Measurements from ENCODE around the gene HDAC4.

The HDAC4 gene

DNA sequence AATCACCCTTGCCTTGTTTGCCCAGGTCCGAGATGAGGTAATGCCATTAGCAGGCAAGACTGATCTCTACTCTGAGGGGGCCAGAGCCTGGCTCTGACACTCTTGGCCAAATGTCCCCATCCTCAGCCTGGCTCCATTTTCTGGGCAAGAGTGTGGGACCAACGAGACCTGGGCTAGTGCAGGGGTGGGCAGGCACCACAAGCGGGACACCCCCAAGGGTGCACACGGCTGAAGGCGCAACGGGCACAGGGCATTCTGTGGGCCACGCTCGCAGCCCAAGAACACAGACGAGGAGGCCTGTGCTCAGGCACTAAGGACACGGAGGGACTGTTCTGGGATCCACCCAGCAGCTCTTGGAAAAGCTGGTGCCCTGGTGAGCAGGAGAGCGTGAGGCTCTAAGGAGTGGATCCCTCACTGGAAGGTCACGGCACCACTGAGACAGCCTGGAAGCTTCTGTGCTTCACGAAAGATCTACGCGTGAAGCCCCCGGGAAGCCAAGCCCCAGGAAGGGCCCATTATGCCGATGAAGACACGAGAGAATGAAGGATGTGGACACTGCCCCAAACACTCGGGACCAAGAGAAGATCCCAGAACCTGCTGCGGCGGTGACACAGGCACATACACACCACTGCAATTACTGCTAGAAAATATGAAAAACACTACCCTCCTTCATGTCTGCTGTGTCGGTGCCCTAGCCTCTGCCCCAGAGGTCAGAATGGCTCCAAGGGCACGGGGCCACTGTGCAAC is 138.2 kb downstream of the HDAC4 start:
- DNase-seq = no peak

DNA sequence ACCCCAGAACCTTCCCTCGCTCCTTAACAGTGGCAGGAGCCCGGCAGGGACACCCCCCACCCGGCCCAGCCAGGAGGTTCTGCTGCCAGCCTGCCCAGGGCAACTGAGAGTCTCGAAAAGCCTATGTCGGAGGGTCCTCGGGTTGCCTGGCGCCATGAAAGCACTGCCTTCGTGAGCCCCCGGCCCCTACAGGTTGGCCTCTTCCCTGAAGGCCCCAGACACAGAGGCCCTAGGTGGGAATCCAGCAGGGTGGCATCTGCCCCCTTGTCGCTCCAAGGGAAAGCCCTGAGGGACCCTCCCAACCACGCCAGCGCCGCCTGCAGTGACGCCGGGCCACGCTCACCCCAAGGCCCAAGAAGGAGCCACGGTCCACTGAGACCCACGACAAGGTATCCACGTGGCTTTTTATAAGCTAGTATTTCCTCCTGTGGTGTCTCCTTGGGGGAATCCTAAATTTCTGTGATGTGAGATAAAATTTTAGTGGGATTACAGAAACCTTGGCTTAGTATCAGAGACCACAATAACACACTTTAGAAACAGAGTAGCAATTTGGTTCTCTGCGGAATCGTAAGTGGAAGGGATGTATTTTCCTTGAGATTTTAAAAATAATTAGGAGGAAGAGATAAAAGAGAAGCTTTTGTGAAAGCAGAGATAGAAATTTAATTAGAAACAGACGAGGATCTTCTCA is 138.9 kb downstream of the HDAC4 start:
- DNase-seq = no peak

DNA sequence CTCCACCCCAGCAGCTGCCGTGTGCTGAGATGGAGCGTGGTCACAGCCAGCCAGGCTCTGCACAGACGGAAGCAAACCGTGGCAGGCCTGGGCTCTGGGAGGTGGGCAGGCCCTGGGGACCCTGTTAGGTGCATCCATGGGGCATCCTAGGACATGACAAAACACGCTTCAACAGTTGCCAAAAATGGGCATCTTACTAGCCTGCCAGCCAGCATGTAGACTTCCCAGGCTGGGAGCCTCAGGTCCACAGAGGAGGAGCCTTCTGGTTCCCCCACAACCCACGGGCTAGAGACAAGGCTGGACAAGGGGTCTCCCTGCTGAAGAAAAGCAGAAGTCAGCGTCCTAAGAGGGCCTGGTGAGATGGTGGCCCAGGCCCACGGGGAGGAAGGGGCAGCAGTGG is 139.5 kb downstream of the HDAC4 start:
- no peak for DNase-seq

DNA sequence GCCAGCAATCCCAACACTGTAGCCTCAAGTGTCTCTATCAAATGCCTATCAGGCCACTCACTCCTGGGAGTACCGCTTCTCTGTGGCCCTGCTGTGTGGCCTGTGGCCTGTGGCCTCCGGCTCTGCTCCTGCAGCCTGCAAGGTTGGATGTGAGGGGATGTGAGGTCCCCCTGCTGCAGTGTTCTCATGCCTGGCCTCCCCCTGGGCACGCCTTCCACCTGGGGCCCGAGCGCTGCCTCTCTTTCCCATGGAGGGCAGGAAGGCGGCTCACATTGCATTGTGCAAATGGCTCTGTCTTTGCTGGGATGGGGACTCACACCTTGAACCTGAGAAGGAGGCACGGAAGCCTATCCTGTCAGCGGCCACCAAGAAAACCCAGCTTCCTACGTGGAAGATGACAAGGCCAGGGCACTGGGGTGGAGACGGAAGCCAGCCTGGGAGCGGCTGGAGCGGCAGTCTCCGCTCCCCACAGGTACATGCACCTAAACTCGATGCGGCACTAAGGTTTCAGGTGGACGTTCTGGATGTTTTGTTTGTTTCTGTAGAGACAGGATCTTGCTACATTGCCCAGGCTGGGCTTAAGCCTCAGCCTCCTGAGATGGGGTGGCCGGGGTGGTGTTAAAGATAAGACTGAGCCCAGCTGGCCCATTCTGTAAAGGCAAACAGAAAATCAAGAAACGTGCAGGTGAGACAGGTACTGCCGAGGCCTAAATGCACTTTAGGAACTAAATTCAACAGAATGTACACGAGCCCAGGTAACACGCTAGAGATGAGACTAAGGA is 140.1 kb downstream of the HDAC4 start:
- no peak for DNase-seq

DNA sequence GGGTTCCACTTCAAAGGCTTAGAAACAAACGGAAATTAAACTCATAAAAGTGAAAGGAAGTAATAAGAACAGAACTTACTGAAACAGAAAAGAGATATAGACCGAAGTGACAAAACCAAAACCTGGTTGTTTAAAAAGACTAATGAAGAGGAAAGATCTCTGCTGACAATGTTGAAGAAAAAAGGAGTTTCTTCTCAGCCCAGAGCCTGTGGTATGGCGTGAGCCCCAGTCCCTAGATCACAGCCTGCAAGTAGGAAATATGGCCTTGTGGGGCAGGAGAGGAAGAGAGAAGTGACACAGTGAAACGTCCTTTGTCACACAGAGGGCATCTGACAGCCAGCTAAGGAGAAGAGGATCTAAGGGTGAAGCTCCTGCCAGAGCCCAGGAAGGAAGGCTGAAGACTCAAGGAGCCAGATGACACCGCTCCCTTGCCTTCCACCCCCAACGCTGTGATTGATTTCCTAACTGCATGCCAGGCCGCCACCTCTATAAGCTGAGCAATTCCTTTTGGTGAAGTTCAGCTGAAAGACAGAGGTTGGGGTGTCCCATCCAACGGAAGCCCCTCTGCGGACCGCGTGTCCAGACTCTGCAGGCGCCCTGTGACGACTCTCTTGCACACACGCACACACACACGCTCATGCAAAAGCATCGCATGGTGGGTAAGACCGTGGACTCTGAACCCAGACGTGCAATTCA is 141.1 kb downstream of the HDAC4 start:
- no peak for DNase-seq

DNA sequence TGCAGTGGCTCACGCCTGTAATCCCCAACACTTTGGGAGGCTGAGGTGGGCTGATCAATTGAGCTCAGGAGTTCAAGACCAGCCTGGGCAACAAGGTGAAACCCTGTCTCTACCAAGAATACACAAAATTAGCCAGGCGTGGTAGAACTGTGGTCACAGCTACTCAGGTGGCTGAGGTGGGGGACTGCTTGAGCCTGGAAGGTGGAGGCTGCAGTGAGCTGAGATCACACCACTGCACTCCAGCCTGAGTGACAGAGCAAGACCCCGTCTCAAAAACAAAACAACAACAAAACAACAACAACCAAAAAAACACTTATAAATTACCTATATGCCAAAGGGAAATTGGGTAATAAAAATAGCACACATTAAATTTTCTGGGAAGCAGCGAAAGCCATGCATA is 141.6 kb downstream of the HDAC4 start:
- DNase-seq = no peak

DNA sequence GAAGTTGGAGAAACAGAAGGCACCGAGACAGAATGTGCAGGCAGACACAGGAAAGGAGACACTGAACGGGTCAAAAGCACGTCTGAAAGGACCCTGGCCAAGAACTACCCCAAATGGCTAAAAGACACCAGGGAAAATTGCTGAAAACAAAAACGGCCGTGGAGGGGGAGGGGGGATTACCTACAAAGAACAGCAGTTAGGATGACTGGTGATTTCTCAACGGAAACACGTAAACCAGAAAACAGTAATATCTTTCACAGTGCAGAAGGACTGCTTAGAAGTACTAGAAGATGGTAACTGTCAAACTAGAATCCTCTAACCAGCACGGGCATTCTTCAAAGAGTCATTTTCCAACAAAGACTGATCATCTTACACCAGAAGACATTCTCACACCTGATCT is 142.6 kb downstream of the HDAC4 start:
- no peak for DNase-seq

DNA sequence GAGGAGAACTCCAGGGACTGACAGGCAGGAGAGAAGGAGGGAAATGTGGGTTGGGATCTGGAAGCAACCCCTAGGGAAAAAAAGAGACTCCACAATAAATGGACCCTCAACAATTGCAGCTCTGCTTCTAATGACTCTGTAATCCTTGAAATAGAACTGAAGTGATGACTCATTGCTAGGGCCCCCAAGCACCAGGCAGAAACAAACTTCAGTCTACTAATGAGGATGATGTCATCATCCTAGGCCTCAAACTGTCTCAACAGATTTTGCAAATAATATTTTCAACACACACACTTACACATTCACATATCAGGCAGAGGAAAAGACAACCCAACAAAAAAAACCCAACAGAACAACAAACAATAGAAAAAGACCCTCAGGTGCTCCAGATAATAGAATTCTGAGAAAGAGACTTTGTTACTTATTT is 143.3 kb downstream of the HDAC4 start:
- DNase-seq = no peak

DNA sequence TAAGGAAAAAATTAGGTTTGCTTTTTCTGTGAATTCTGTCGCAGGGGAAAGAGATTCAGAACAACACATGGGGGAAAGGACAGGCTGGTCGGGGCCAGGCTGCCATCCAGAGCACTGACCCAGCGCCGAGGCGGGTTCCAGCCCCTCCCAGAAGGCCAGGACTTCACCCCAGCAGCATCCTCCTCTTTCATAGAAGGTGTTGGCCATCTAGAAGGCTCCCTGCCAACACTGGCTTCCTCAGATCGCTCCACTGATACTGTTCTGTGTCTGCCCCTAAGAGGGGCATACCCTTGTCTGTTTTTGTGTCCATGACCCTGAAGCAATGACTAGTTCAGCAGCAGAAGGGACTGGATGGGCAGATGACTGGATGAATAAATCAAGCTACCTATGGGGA is 144.5 kb downstream of the HDAC4 start:
- DNase-seq = no peak

DNA sequence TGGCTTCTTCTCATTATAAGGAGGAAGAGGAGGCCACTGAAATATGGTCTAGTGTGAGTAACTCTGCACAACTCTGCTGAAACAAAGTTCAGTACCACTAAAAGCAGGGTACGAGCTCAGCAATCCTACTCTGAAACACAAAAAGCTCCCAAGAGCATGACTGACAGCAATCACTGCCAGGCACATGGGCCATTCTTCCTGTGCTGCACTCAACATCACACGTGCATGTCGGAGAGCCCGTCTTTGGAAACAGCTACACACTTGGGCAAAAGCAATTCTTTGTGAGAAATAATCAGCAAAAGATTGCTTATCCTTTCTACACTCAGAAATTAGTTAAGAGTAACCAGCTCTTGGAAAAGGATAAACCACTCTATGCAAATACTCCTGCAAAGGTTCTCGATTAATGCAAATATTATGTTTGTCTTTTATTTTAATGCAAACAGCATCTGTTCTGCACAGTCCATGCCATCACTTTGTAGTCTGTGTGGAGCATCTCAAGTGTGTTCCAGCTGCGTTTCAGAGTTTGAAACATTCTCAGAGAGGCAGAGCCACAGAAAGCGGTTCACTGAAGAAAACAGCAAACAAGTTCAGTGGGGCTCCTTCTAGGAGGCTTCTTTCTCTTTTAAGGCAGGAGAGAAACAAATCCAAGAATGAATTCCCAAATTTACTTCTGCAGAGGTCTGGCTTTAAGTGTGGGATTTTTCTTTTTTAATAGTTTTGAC is 145.0 kb downstream of the HDAC4 start:
- no peak for DNase-seq

DNA sequence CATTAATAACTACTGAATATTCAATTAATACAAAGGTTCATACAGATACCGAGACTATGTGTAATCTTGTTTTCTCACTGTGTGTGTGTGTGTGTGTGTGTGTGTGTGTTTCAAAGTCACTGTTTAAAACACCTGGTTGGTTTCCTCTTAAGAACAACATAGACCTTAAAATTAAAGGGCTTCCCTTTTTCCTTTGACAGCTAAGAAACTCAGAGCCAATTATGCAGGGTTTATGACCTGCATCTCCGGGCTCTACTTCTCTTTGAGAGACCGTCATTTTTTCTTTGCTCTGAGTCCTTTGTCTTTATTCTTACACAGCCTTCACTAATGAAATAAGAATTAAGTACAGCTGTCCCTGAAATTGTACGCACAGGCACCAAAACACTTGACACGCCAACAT is 145.6 kb downstream of the HDAC4 start:
- no peak for DNase-seq

DNA sequence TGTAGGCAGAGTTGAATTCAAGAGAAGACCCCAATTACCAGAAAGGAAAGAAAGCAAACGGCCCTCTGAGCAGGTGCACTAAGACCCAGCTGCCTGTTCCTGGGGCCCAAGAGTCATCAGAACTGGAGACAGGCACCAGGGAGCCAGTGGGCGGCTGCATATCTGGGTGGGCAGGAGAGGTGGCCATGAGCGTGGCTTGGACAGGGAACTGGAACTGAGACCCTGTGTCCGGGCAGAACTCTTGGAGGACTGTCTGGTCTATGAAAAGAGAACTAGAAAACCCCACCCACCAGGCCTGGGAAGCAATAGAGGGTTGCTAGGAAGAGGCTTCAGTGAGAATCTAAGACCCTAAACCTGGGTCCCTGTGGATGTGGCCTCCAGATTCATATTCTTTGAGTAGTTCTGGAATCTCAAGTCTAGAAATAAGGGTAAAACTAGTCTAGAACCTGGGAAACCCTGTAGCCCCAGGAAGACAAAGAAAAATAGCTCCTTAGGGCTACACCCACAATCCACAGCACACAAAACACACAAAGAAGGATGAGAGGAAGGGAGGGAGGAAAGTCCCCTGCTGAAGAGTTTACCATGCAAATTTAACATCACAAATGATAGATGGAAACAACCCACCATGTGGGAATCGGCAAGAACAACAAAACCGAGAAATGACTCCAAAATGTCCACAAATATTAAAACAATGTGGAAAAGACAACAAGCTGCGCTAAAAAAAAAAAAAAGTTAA is 147.0 kb downstream of the HDAC4 start:
- DNase-seq = no peak

DNA sequence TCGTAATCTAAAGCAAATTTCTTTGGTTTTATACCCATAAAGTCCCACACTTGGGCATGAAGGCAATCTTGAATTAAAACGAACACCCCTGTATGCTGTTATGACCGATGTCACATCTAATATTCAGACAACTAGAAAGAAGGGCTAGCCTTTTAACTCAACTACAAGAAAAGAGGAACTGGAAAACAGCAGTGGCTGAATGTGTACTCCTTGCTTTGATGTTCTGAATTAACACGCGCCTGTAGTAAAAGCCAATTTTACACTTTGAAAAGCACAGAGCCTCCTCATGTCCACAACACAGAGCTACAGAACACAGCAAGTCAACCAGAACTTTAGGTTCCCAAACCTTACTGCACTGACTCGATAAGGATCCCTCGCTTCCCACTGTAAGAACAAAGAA is 147.6 kb downstream of the HDAC4 start:
- DNase-seq = no peak

DNA sequence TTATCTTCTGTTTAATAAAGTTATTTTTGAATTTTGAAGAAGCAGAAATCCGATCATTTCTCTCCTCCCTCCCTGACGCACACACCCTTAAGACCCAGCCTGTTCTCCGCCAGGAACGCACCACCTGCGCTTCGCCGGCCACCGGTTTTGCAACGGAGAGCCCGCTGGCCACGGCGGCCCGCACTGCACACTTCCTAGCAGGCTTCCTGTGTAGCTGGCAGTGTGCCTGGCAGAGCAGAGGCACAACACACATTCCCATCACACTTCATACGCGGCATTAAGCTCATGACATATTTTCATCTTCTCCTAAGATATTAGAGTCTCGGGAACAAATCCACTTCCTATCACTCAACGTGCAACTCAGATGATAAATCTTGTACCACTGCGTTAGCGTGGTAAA is 148.0 kb downstream of the HDAC4 start:
- peak in 1 of 2 experiments; percentile 48 for DNase-seq

DNA sequence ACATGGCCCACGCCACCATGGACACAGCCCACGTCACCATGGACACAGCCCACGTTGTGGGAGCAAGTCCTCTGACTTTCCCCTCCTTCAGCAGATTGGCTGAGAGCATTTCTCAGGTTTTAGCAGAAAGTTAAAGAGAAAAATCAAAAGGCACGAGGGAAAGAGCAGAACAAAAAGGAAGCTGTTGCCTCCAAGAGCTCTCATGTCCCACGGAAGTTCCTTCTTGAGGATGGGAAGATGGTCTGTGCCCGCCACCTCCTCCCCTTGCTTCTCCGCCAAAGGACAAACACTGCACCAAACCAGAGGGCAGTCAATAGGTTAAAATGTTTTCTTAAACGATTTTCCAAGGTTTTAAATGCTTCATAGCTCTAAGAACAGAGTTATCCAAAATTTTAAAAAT is 148.4 kb downstream of the HDAC4 start:
- no peak for DNase-seq

DNA sequence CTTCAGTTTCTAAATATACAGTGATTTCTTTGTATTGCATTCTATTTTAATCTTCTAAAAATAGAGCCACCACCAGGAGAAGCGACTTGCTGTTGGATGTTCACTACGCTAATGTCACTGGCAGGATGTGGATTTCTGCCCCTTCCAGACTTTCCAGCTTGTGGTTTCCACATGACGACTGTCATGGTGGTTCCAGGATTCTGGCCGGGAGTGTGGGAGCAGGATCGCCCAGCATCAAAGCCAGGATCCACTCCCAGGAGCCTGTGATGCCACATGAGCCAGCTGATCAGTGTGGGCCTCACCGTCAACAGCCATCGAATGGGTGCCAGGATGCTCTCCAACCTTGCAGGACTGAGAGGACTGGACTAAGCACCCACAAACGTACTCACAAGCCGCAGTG is 148.8 kb downstream of the HDAC4 start:
- no peak for DNase-seq

DNA sequence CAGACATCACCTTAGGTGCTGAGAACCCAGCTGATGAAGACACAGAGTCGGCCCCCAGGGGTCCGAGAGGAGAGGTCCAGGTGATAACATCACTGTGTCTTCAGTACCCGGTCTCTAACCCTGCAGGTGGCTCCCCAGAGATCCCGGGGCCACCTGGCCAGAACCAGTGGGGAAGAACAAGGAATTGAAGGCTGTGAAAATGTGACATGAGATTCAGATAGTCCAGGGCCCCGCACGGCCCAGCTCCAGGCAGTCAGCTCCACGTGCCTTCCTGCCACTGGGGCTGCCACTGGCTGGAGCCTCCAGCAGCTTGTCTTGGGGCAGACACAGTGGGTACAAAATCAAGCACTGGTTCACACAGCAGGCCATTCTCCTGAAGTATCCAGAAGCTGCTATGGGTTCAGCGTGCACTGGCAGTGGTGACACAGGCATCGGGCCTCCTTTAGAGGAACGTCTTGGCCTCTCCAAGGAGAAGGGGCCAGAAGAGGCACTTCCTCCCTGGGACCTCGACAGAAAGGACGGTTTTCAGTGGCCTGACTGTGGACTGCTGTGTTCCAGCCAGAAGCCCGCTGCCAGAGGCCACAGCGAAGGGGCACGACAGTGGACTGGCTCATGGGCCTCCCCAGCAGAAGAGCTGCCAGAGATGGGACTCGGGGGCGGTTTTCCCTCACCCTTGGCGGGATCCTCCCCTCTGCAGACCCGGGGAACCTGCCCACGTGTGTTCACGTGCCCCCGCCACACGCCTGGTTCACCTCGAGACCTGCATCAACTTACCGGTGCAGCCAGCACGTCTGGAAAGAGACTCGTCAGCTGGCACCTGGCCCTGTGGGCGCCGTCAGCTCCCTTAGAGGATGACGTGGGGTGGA is 150.4 kb downstream of the HDAC4 start:
- DNase-seq = no peak

DNA sequence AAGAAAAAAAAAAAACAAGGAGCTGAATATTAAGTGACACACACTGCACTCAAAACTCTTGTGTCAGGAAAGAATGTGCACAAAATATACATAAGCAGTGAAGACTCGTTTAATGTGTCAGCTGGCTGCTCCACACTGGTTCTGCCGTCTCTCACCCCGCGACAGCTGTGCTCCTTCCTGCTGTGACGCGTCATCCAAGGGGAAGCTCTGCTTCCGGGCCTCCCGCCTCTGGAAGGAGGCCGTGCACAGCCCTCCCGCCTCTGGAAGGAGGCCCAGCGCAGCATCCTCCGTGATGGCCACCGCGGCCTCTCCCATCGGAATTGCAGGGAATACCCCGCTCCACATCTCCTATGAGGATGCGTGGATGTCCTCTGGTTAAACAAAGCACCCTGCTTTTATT is 151.0 kb downstream of the HDAC4 start:
- no peak for DNase-seq

DNA sequence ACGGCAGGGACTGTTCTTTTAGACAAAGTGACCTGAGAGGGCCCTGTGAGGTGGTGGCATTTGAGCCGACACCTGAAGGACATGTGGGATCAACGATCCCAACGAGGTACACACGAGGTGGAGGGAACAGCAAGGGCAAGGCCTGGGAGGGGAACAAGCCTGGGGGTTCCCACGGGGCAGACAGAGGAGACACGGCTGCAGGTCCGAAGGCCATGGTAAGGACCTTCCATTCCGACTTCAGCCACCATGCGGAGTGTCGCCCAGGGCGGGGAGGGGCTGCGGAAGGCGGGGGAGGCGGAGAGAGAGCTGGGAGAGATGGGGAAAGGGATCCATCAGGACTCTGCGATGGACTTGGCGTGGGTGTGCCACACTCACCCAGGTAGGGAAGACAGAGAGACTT is 151.8 kb downstream of the HDAC4 start:
- DNase-seq = no peak

DNA sequence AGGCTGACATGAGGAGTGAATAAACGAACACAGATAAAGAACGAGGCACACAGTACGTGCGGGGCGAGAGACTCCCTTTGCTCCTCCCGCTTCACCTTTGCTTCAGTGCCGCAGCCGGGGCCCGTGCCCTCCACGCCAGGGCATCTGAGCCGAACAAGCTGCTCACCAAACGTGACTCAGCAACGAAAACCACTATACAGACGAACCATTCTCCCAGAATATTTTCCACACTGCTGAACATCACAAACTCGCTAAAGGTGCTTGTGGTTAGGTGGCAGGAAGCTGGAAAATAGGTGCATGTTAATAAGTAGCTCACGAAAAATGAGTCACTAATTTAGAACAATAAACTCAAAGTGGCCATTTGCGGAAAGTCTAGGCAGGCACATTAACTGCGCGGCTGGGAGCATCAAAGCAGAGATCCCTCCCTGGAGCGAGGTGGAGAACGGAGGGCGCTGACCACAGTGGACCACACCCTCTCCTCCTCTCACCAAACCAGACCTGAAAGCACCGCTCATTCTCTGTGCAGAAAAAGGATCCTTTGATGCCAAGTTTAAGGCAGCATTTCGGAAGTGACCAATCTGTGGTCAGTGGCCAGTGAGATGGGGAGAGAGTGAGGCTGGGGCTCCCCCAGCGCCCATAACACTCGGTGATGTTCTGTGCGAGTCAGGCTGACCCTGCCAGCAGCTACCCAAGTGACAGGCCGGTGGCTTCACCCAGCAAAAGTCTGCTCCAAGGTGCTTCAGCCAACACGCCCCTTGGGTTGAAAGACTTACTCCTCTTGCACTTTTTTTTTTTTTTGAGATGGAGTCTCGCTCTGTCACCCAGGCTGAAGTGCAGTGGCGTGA is 153.2 kb downstream of the HDAC4 start:
- no peak for DNase-seq

Data from cerebellar nuclear complex (tissue), 1 donor.